Kidney (tissue), 14 donors: ENCODE measurements around the gene PRKAB2. TPM values are rescaled to one million over a fixed set of nuclear protein-coding genes. Genes with fewer than 3 reads are reported as not detected.

ENCODE experiments used
- DNase-seq, 5 donors: peaks; one replicate each; pipeline ENCODE4 v3.0.0-alpha.2; 2013 to 2020
- FAIRE-seq: peaks from 2 replicates; lab custom pipeline; 2012; peaks lifted over from hg19 to GRCh38; lab: Jason Lieb, UNC
- H3K27ac ChIP-seq, 2 donors: one replicate each; pipeline ENCODE4 v1.7.0; 2013; ENCODE audit warnings: low read depth in 2 of 2, low read length in 2 of 2, inconsistent platforms in 1 of 2
- H3K27me3 ChIP-seq: one replicate; pipeline ENCODE4 v1.7.1; 2013; ENCODE audit warnings: low read length, inconsistent platforms; ENCODE audit not compliant: control insufficient read depth, insufficient read depth
- H3K36me3 ChIP-seq, 3 donors: one replicate each; pipeline versions ENCODE4 v1.7.0 to v1.7.1; 2013; ENCODE audit warnings: low read length in 3 of 3, control low read depth in 1 of 3, inconsistent platforms in 1 of 3; ENCODE audit not compliant: insufficient read depth in 3 of 3, control insufficient read depth in 2 of 3
- H3K4me1 ChIP-seq, 3 donors: one replicate each; pipeline versions ENCODE4 v1.7.0 to v1.7.1; 2013; ENCODE audit warnings: low read length in 3 of 3, inconsistent platforms in 1 of 3, low read depth in 1 of 3; ENCODE audit not compliant: control insufficient read depth in 2 of 3, insufficient read depth in 2 of 3
- H3K4me3 ChIP-seq, 3 donors: one replicate each; pipeline versions ENCODE4 v1.7.0 to v1.8.1; 2013; ENCODE audit warnings: low read length in 3 of 3, control low read depth in 1 of 3, inconsistent platforms in 1 of 3
- H3K9ac ChIP-seq, 3 donors: one replicate each; pipeline versions ENCODE4 v1.7.0 to v1.7.1; 2013; ENCODE audit warnings: low read length in 3 of 3, control low read depth in 1 of 3, inconsistent platforms in 1 of 3
- H3K9me3 ChIP-seq, 3 donors: one replicate each; pipeline versions ENCODE4 v1.7.0 to v1.7.1; 2013; ENCODE audit warnings: low read length in 3 of 3, control low read depth in 1 of 3, inconsistent platforms in 1 of 3; ENCODE audit not compliant: control insufficient read depth in 2 of 3, insufficient read depth in 1 of 3
- intact Hi-C: fragments of 100-400 bp; cut with DNase I; formaldehyde crosslinking; loops from one replicate; pipeline ENCODE4 v1.11.1; 2022
- polyA plus RNA-seq: library from polyadenylated mRNA; stranded (reverse); fragments of 350-450 nt; fragmentation: Illumina TruSeq; extraction: RNeasy Lipid Tissue Mini Kit (QIAGEN cat#74804); gene quantifications from one replicate; pipeline ENCODE4 v1.2.3, GENCODE V29; 2014; ENCODE audit warnings: low read depth, low replicate concordance; ENCODE audit not compliant: insufficient read depth
- total RNA-seq: library from RNA; stranded (reverse); fragmentation: NEBNext Ultra II Directional; extraction: Animal tissue kit (Norgen Biotek cat#: 25700); gene quantifications from one replicate; pipeline ENCODE4 v1.2.1, GENCODE V29; 2021
- TF ChIP-seq, protein P1 (sequence below): IDR thresholded peaks from 3 replicates; pipeline ENCODE4 v1.5.1; 2012; ENCODE audit warnings: mild to moderate bottlenecking, moderate library complexity, borderline replicate concordance; ENCODE audit not compliant: insufficient read depth; ENCODE audit errors: extremely low read depth
- donor health status: control.
- donor health status: control.
- donor health status: control.
- donor health status: control.
- donor health status: control.
- donor health status: DM: yes; HTN: yes; CAD: no.
- donor health status: Normal renal cell carcinoma (clear cell type).

Gene PRKAB2
- total and polyA plus RNA-seq, 2 donors from 2014 or later: 8.7 to 12.7 TPM

DNA sequence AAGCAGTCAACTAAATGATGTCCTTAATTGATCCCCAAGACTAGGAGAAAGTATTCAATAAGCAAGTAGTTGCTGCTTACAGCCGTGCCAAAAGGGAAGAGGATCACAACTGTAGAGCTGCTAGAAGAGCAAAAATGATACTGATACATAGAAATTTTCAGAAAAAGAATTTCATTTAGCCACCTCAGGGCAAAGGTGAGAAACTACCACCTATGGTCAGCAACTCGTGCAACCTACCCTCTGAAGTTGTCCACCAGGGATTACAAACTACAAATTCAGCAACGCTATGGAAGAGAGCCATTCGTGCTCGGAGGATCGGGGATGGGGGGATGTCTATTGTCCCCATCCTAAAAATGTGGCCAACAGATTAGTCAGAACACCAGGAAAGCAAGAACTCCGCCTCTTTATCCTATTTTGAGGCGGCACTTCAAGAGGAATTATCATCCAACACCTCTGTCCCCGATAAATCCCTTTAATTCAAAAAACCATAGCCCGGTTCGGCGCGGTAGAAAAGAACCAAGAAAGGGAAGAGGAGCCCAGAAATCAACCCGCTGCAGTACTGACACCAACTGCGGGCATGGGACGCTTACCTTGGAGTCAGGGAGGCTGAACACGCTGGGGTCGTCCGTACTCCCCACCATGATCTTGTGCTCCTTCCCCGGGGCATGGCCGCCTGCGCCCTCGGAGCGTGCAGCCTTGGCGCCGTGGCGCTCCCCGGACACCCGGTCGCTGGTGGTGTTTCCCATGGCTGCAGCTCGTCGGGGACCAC, 687 bp downstream of the PRKAB2 start:
- Histone ChIP-seq H3K9me3 (no peaks in the 10 kb centered on the region), H3K36me3 (peaks cover 0 to 8% (median 2%) of the 10 kb centered on the region in 3 donors), H3K4me3 (peak overlapping the region; percentile 63 to 95 (median 87)), H3K27ac (peak overlapping the region; percentile 93 to 97), H3K4me1 (peaks cover 0 to 7% (median 3%) of the 10 kb centered on the region in 3 donors), H3K27me3 (no peaks in the 10 kb centered on the region), H3K9ac (peak overlapping the region; percentile 47 to 94 (median 82))
- FAIRE-seq (no peak), DNase-seq (peak in 3 of 5 donors; percentile 11 to 39 (median 36))
- TF ChIP-seq, protein P1, sequence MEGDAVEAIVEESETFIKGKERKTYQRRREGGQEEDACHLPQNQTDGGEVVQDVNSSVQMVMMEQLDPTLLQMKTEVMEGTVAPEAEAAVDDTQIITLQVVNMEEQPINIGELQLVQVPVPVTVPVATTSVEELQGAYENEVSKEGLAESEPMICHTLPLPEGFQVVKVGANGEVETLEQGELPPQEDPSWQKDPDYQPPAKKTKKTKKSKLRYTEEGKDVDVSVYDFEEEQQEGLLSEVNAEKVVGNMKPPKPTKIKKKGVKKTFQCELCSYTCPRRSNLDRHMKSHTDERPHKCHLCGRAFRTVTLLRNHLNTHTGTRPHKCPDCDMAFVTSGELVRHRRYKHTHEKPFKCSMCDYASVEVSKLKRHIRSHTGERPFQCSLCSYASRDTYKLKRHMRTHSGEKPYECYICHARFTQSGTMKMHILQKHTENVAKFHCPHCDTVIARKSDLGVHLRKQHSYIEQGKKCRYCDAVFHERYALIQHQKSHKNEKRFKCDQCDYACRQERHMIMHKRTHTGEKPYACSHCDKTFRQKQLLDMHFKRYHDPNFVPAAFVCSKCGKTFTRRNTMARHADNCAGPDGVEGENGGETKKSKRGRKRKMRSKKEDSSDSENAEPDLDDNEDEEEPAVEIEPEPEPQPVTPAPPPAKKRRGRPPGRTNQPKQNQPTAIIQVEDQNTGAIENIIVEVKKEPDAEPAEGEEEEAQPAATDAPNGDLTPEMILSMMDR: no peak
- intact Hi-C loops: no loop called here

DNA sequence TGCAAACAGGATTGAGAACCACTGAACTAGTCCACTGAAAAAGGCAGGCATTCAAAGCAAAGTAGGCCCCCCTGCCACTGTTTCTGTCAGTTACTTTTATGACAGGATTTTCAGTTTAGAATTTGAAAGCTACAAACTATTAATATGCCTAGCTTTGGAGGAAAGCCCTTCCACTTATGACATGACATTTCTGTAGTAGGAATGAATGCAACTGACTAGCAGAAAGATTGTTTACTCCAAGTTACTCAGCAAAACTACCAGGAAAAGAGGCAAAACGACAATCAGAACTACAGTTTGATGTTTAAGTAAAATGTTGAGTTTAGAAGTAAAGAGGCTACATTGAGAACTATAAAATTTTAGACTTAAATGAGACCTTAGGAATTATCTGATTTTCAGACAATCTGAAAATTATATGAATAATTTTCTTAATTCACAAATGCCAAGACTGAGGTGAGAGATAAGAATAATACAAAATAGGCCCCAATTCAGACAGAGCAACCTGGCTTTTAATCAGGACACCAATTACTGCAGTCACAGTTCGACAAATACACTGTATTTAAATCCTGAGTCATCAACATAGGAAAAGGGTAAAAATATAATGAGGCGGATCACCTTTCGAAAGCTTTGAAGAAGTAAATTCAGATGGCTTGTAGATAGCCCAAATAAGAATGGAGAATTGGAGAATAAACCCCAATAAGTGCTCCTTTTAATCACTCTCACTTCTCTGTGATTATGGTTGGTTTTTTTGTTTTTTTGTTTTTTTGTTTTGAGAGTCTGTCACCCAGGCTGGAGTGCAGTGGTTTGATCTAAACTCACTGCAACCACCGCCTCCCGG, 2.2 kb downstream of the PRKAB2 start:
- peaks cover 0 to 10% (median 9%) of the 10 kb centered on the region in 3 donors for H3K36me3 ChIP-seq
- no peaks in the 10 kb centered on the region for H3K9me3 ChIP-seq
- no peak overlapping the region for H3K27ac ChIP-seq
- no peak overlapping the region for H3K9ac ChIP-seq
- no peak for DNase-seq
- no peak for FAIRE-seq
- TF ChIP-seq, protein P1: no peak
- no peaks in the 10 kb centered on the region for H3K27me3 ChIP-seq
- intact Hi-C loops: no loop called here
- no peak overlapping the region for H3K4me3 ChIP-seq
- peaks cover 0 to 7% (median 3%) of the 10 kb centered on the region in 3 donors for H3K4me1 ChIP-seq

DNA sequence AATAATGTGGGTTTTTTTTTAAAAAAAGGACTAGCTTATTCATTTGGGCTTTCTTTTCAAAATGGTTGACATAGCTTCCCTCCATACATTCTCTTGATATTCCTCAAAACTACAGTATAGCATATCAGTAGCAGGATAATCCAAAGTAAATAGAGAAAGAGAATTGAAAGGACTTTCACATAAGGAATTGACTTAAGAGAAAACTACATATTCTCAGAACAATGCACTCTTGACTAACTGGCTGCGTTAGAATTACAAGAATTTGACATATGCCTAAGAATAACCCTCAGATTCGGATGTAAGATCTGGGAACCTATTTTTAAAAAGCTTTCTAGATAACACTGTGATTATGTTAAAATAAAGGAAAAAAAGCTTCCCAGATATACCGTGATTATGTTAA, 3.1 kb downstream of the PRKAB2 start:
- no peak for DNase-seq
- no peak overlapping the region for H3K4me3 ChIP-seq
- TF ChIP-seq, protein P1: no peak
- no peak overlapping the region for H3K9ac ChIP-seq
- no peaks in the 10 kb centered on the region for H3K27me3 ChIP-seq
- intact Hi-C loops: no loop called here
- no peak overlapping the region for H3K27ac ChIP-seq
- peaks cover 0 to 10% (median 9%) of the 10 kb centered on the region in 3 donors for H3K36me3 ChIP-seq
- H3K9me3 ChIP-seq: no peaks in the 10 kb centered on the region
- peaks cover 0 to 4% (median 3%) of the 10 kb centered on the region in 3 donors for H3K4me1 ChIP-seq
- no peak for FAIRE-seq
